HepG2 (cell line): ENCODE measurements around the gene DNAJC11. TPM values are rescaled to one million over a fixed set of nuclear protein-coding genes. Genes with fewer than 3 reads are reported as not detected.

ENCODE experiments used
- ATAC-seq: fragments of 200-7000 bp; cut with Tn5 transposase; 3 replicates; pipeline ENCODE4 v1.9.1; 2020; ENCODE audit warnings: mild to moderate bottlenecking, moderate library complexity
- BruUV-seq: library from RNA; stranded (reverse); fragments of 400-500 nt; replicated peaks from 2 replicates; lab custom pipeline; 2021; lab: Mats Ljungman, UMichigan
- CTCF ChIA-PET: fragments of 300-600 bp; formaldehyde crosslinking; extraction: SDS; loops from one replicate; lab custom pipeline; 2021; ENCODE audit warnings: low total read pairs, inconsistent platforms, low intra/inter-chr PET ratio; lab: Yijun Ruan, JAX
- POLR2A ChIA-PET: fragments of 350-600 bp; sonication (Branson Sonifier 250); formaldehyde crosslinking; loops from one replicate; lab custom pipeline; 2020; ENCODE audit warnings: antibody characterized with exemption, inconsistent platforms; lab: Yijun Ruan, JAX
- DNase-seq: peaks from one replicate; pipeline ENCODE4 v3.0.0-alpha.2; 2015; ENCODE audit warnings: low spot score
- FAIRE-seq: peaks from 3 replicates; lab custom pipeline; 2011; peaks lifted over from hg19 to GRCh38; lab: Jason Lieb, UNC
- H2AFZ ChIP-seq: one replicate; pipeline ENCODE4 v1.6.1; 2011; ENCODE audit warnings: low read length, inconsistent platforms
- H3K27ac ChIP-seq: fragments of 300-600 bp; 3 replicates; pipeline ENCODE4 v1.8.0; 2011; ENCODE audit warnings: mixed run types, mild to moderate bottlenecking, mixed read lengths, low read length, inconsistent platforms; ENCODE audit not compliant: insufficient read depth; ENCODE audit errors: extremely low read length
- H3K27me3 ChIP-seq, 2 experiments: fragments of 200-600 bp in 1 of 2; 2 replicates in 1 of 2; 3 replicates in 1 of 2; pipeline versions ENCODE4 v1.6.0 to v1.8.0; 2011; ENCODE audit warnings: low read length in 2 of 2, mild to moderate bottlenecking in 2 of 2, moderate library complexity in 2 of 2, inconsistent platforms in 1 of 2; ENCODE audit not compliant: insufficient read depth in 2 of 2, control insufficient read depth in 1 of 2
- H3K36me3 ChIP-seq, 2 experiments: fragments of 200-600 bp in 1 of 2; replicated peaks in 1 of 2; 2 replicates in 1 of 2; 3 replicates in 1 of 2; pipeline versions ENCODE4 v1.5.1 to v1.8.0; 2011; ENCODE audit warnings: low read length in 2 of 2, inconsistent platforms in 1 of 2; ENCODE audit not compliant: insufficient read depth in 2 of 2, control insufficient read depth in 1 of 2
- H3K4me1 ChIP-seq: 2 replicates; pipeline ENCODE4 v1.5.1; 2012; ENCODE audit warnings: low read length, inconsistent platforms; ENCODE audit not compliant: insufficient read depth
- H3K4me2 ChIP-seq: 2 replicates; pipeline ENCODE4 v1.6.0; 2011; ENCODE audit warnings: low read depth, low read length, inconsistent platforms
- H3K4me3 ChIP-seq, 3 experiments: fragments of 200-600 bp in 1 of 3; sonication (generic), shearing (Covaris generic) in 1 of 3; replicated peaks in 1 of 3; 2 replicates each; pipeline ENCODE4 v1.5.1; 2011 to 2016; ENCODE audit warnings: low read length in 3 of 3, inconsistent platforms in 2 of 3, low read depth in 2 of 3, mild to moderate bottlenecking in 2 of 3, control low read depth in 1 of 3, mixed read lengths in 1 of 3; ENCODE audit not compliant: insufficient read depth in 1 of 3
- H3K79me2 ChIP-seq: one replicate; pipeline ENCODE4 v1.6.1; 2011; ENCODE audit warnings: low read length, inconsistent platforms; ENCODE audit not compliant: insufficient read depth
- H3K9ac ChIP-seq: 2 replicates; pipeline ENCODE4 v1.6.0; 2011; ENCODE audit warnings: mild to moderate bottlenecking, low read depth, low read length, inconsistent platforms; ENCODE audit not compliant: insufficient read depth
- H3K9me3 ChIP-seq: 2 replicates; pipeline ENCODE4 v1.5.1; 2012; ENCODE audit warnings: mild to moderate bottlenecking, low read length
- H4K20me1 ChIP-seq: 2 replicates; pipeline ENCODE4 v1.6.0; 2011; ENCODE audit warnings: inconsistent platforms, mild to moderate bottlenecking, low read length, moderate library complexity; ENCODE audit not compliant: insufficient read depth
- EP300 ChIP-seq, 3 experiments: sonication (generic) in 1 of 3; formaldehyde crosslinking in 1 of 3; IDR thresholded peaks; 2 replicates each; pipeline versions ENCODE4 v1.5.1 to v1.6.1; 2011 to 2020; ENCODE audit warnings: low read depth in 2 of 3, low read length in 2 of 3, borderline replicate concordance in 1 of 3, improper control_type of control experiment in 1 of 3, mild to moderate bottlenecking in 1 of 3, missing genetic modification reagents in 1 of 3, moderate library complexity in 1 of 3
- KDM5B ChIP-seq: sonication (generic); formaldehyde crosslinking; IDR thresholded peaks from 2 replicates; pipeline ENCODE4 v1.4.0; 2020; ENCODE audit warnings: missing genetic modification reagents, mild to moderate bottlenecking, borderline replicate concordance
- MBNL3 ChIP-seq: fragments of 250-450 bp; sonication (Bioruptor Pico); conservative IDR thresholded peaks from 2 replicates; pipeline ENCODE4 v1.8.0; 2022; ENCODE audit warnings: mild to moderate bottlenecking, inconsistent platforms
- RFX3 ChIP-seq: IDR thresholded peaks from 2 replicates; pipeline ENCODE4 v1.6.1; 2016; ENCODE audit warnings: missing biosample characterization, missing genetic modification reagents
- SIN3A ChIP-seq: IDR thresholded peaks from 2 replicates; pipeline ENCODE4 v1.6.1; 2011; ENCODE audit warnings: low read depth, mild to moderate bottlenecking, control low read depth, low read length, borderline replicate concordance
- ZC3H13 ChIP-seq: sonication (generic); formaldehyde crosslinking; IDR thresholded peaks from 2 replicates; pipeline ENCODE4 v1.8.1; 2023; ENCODE audit warnings: mild to moderate bottlenecking, missing genetic modification reagents, moderate library complexity
- ZNF589 ChIP-seq: sonication (generic); formaldehyde crosslinking; conservative IDR thresholded peaks from 2 replicates; pipeline ENCODE4 v1.8.0; 2022; ENCODE audit warnings: mild to moderate bottlenecking, moderate library complexity, missing genetic modification reagents
- ZNF614 ChIP-seq: IDR thresholded peaks from 2 replicates; pipeline ENCODE4 v1.6.1; 2018; ENCODE audit warnings: missing biosample characterization, missing genetic modification reagents, inconsistent platforms, borderline replicate concordance
- ZNF652 ChIP-seq: IDR thresholded peaks from 2 replicates; pipeline ENCODE4 v1.6.1; 2016; ENCODE audit warnings: low read depth, borderline replicate concordance
- WGBS: methylation state at CpG from one replicate; pipeline ENCODE4 v1.1.6; 2017; ENCODE audit warnings: low lambda C conversion rate; 5-methylcytosine and 5-hydroxymethylcytosine counted together
- in situ Hi-C: cut with HindIII; loops from 2 replicates; pipeline ENCODE4 v1.10.0; 2017; ENCODE audit warnings: low pct_unique_long_range_greater_than_20kb; ENCODE audit not compliant: extremely low pct_ligation_motif_present
- intact Hi-C: fragments of 100-400 bp; cut with micrococcal nuclease; formaldehyde crosslinking; loops from one replicate; pipeline ENCODE4 v1.10.0; 2022; ENCODE audit not compliant: unreplicated experiment
- polyA plus RNA-seq, 8 experiments: library from polyadenylated mRNA; depleted of rRNA in 3 of 8; stranded (reverse) in 7 of 8; unstranded in 1 of 8; fragments of >200 nt; fragmentation: Illumina TruSeq in 4 of 8; extraction: Trizol in 4 of 8; gene quantifications; 2 replicates each; pipeline versions ENCODE4 v1.2.1 to v1.2.3, GENCODE V29; 2011 to 2016; ENCODE audit warnings: low read depth in 4 of 8, missing spikeins in 1 of 8, mixed read lengths in 1 of 8; ENCODE audit not compliant: insufficient read depth in 1 of 8
- total RNA-seq, 5 experiments: library from RNA; depleted of rRNA; stranded (reverse); fragments of >200 nt; fragmentation: Illumina TruSeq; extraction: Trizol; gene quantifications; 2 replicates each; pipeline ENCODE4 v1.2.3, GENCODE V29; 2016; ENCODE audit warnings: low read depth in 1 of 5
- TF ChIP-seq, protein P1 (sequence below): sonication (generic); IDR thresholded peaks from 2 replicates; pipeline ENCODE4 v1.6.1; 2016; ENCODE audit warnings: low read depth, borderline replicate concordance
- TF ChIP-seq, protein P2 (sequence below): IDR thresholded peaks from 2 replicates; pipeline ENCODE4 v1.6.1; 2016; ENCODE audit warnings: low read depth
- TF ChIP-seq, protein P3 (sequence below): sonication (generic); formaldehyde crosslinking; IDR thresholded peaks from 2 replicates; pipeline ENCODE4 v1.4.0; 2020; ENCODE audit warnings: missing genetic modification reagents

The DNAJC11 gene
- total and polyA plus RNA-seq, 2 of the 13 experiments (the other 11 are each of a cell fraction or from before 2014, with no cell fraction given): 25.1 to 47.6 TPM

DNA sequence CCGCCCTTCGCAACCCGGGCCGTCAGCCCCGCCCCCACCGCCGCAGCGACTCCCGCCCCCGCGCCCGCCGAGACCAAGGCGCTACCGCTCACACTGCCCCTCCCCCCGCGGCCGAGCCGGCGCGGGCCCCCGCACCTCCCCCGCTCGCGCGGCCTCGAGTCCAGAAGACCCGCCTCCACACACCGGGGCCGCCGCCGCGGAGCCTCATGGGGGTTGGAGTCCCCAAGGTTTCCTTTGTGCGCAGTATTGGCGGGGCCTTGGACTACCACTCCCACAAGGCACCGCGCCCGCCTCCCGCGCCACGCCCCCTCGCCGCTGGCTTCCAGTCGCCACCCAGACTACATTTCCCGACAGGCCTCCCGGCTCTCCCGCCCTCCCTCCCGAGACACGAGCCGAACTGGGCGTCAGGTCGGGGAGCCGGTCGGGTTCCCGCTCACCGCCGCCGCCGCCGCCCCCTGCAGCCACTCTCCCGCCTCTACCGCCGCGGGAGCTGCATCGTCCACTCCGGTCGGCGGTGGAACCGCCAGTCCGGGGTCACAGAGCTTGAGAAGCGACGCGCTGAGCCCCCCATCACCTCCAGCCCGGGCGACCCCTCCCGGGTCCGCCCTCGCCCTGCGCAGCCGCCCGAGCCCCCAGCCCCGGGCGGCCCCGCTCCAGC lies 88.1 kb downstream of the DNAJC11 start, which contains the start of gene PHF13 (continued):
- TF ChIP-seq ZNF652 (CRISPR knock-in tag): no peak
- TF ChIP-seq ZNF589: no peak
- TF ChIP-seq MBNL3 (CRISPR knock-in tag): no peak
- TF ChIP-seq, protein P1, sequence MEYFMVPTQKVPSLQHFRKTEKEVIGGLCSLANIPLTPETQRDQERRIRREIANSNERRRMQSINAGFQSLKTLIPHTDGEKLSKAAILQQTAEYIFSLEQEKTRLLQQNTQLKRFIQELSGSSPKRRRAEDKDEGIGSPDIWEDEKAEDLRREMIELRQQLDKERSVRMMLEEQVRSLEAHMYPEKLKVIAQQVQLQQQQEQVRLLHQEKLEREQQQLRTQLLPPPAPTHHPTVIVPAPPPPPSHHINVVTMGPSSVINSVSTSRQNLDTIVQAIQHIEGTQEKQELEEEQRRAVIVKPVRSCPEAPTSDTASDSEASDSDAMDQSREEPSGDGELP: peak; percentile 37; the same call in 1 of the 2 replicates
- TF ChIP-seq KDM5B: no peak
- TF ChIP-seq EP300 (IDR thresholded peaks at IDR 0.05; ENCODE audit: low read depth in 2 of 2, low read length in 2 of 2): peak in 1 of 2 experiments; percentile 34; a peak in 1 of 4 replicates
- no peak for TF ChIP-seq EP300 (CRISPR knock-in tag; IDR thresholded peaks at IDR 0.05; ENCODE audit: borderline replicate concordance)
- TF ChIP-seq RFX3 (CRISPR knock-in tag): no peak

DNA sequence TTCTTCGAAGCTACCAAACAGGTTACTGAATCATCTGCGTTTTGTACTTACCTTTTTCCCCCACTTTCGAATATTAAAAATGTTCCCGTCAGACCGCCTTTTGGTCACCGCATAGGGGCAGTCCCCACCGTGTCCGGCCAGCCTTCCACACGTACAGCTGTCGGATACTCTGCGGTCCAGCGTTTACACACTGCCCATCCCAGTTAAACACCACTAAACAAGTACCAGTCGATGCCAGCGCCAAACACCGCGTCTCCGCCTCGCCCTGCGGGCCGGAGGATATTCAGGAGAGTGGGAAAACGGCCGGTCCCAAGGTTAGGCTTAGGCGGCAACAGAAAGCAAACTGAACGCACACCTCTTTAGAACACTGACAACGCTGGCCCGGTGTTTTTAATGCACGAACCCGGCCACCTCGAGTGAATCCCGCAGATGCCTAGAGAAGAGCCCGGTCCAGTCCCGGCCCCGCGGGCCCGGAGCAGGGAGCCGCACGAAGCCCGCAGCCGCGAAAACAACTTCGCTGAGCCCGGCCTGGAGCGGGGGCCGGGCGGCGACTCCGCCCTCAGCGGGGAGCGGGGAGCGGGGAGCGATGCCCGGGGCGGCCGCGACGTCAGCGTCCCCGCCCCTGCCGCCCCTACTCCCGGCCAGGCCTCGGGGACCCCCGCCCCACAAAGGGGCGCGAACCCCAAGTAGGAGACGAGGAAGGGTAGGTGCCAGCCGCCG lies 88.8 kb downstream of the DNAJC11 start:
- CTCF ChIA-PET: no interaction called here
- no peak overlapping the region for H2AFZ ChIP-seq
- peak overlapping the region; percentile 64 for H3K27ac ChIP-seq
- H3K4me2 ChIP-seq: peak overlapping the region; percentile 87
- ATAC-seq: peak; percentile 56
- peak overlapping the region; percentile 75 to 88 (median 77) for H3K4me3 ChIP-seq
- DNase-seq: peak; percentile 23
- FAIRE-seq: no peak
- H3K79me2 ChIP-seq: peaks cover 23% of the 10 kb centered on the region
- no peaks in the 10 kb centered on the region for H3K9me3 ChIP-seq
- POLR2A ChIA-PET: interaction anchor here (0.7 to 5.6 kb wide), 2 partner anchors 12 to 58 kb away, joined by 4 to 60 read pairs; partner anchors contain the start of genes KLHL21 and TAS1R1
- peak overlapping the region; percentile 67 for H3K9ac ChIP-seq
- H3K4me1 ChIP-seq: peaks cover 46% of the 10 kb centered on the region
- H4K20me1 ChIP-seq: no peaks in the 10 kb centered on the region; the same call in 1 of the 2 replicates
- BruUV-seq: TSS peak; percentile 79
- in situ Hi-C loops: no loop called here
- no peaks in the 10 kb centered on the region; a peak in 1 of 5 replicates for H3K27me3 ChIP-seq
- H3K36me3 ChIP-seq: peaks cover 0 to 12% of the 10 kb centered on the region in 2 experiments; a peak in 2 of 5 replicates
- WGBS: under 1% methylated on average over 23 of the region's 67 CpGs
- intact Hi-C loops: loop anchor here (1.0 kb wide), 1 partner anchor 8 kb away; no protein-coding TSS in a partner anchor
- TF ChIP-seq, protein P2, sequence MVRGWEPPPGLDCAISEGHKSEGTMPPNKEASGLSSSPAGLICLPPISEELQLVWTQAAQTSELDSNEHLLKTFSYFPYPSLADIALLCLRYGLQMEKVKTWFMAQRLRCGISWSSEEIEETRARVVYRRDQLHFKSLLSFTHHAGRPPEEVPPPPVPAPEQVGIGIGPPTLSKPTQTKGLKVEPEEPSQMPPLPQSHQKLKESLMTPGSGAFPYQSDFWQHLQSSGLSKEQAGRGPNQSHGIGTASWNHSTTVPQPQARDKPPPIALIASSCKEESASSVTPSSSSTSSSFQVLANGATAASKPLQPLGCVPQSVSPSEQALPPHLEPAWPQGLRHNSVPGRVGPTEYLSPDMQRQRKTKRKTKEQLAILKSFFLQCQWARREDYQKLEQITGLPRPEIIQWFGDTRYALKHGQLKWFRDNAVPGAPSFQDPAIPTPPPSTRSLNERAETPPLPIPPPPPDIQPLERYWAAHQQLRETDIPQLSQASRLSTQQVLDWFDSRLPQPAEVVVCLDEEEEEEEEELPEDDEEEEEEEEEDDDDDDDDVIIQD (CRISPR knock-in tag): no peak
- TF ChIP-seq SIN3A (0 out of 2 replicates have a peak, but pooled peaks have one; percentile 17), ZNF614 (CRISPR knock-in tag) (0 out of 2 replicates have a peak, but pooled peaks have one; percentile 12), ZC3H13 (CRISPR knock-in tag) (peak; percentile 47; the same call in 1 of the 2 replicates)
- TF ChIP-seq, protein P3, sequence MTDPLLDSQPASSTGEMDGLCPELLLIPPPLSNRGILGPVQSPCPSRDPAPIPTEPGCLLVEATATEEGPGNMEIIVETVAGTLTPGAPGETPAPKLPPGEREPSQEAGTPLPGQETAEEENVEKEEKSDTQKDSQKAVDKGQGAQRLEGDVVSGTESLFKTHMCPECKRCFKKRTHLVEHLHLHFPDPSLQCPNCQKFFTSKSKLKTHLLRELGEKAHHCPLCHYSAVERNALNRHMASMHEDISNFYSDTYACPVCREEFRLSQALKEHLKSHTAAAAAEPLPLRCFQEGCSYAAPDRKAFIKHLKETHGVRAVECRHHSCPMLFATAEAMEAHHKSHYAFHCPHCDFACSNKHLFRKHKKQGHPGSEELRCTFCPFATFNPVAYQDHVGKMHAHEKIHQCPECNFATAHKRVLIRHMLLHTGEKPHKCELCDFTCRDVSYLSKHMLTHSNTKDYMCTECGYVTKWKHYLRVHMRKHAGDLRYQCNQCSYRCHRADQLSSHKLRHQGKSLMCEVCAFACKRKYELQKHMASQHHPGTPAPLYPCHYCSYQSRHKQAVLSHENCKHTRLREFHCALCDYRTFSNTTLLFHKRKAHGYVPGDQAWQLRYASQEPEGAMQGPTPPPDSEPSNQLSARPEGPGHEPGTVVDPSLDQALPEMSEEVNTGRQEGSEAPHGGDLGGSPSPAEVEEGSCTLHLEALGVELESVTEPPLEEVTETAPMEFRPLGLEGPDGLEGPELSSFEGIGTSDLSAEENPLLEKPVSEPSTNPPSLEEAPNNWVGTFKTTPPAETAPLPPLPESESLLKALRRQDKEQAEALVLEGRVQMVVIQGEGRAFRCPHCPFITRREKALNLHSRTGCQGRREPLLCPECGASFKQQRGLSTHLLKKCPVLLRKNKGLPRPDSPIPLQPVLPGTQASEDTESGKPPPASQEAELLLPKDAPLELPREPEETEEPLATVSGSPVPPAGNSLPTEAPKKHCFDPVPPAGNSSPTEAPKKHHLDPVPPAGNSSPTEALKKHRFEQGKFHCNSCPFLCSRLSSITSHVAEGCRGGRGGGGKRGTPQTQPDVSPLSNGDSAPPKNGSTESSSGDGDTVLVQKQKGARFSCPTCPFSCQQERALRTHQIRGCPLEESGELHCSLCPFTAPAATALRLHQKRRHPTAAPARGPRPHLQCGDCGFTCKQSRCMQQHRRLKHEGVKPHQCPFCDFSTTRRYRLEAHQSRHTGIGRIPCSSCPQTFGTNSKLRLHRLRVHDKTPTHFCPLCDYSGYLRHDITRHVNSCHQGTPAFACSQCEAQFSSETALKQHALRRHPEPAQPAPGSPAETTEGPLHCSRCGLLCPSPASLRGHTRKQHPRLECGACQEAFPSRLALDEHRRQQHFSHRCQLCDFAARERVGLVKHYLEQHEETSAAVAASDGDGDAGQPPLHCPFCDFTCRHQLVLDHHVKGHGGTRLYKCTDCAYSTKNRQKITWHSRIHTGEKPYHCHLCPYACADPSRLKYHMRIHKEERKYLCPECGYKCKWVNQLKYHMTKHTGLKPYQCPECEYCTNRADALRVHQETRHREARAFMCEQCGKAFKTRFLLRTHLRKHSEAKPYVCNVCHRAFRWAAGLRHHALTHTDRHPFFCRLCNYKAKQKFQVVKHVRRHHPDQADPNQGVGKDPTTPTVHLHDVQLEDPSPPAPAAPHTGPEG: peak; percentile 71
